Kidney (tissue), 14 donors: ENCODE data around the gene OLIG3. TPM values are rescaled to one million over a fixed set of nuclear protein-coding genes. Genes with fewer than 3 reads are reported as not detected.

Source experiments
- DNase-seq, 5 donors: peaks; one replicate each; pipeline ENCODE4 v3.0.0-alpha.2; 2013 to 2020
- FAIRE-seq: peaks from 2 replicates; lab custom pipeline; 2012; peaks lifted over from hg19 to GRCh38; lab: Jason Lieb, UNC
- H3K27ac ChIP-seq, 2 donors: one replicate each; pipeline ENCODE4 v1.7.0; 2013; ENCODE audit warnings: low read depth in 2 of 2, low read length in 2 of 2, inconsistent platforms in 1 of 2
- H3K27me3 ChIP-seq: one replicate; pipeline ENCODE4 v1.7.1; 2013; ENCODE audit warnings: low read length, inconsistent platforms; ENCODE audit not compliant: control insufficient read depth, insufficient read depth
- H3K36me3 ChIP-seq, 3 donors: one replicate each; pipeline versions ENCODE4 v1.7.0 to v1.7.1; 2013; ENCODE audit warnings: low read length in 3 of 3, control low read depth in 1 of 3, inconsistent platforms in 1 of 3; ENCODE audit not compliant: insufficient read depth in 3 of 3, control insufficient read depth in 2 of 3
- H3K4me1 ChIP-seq, 3 donors: one replicate each; pipeline versions ENCODE4 v1.7.0 to v1.7.1; 2013; ENCODE audit warnings: low read length in 3 of 3, inconsistent platforms in 1 of 3, low read depth in 1 of 3; ENCODE audit not compliant: control insufficient read depth in 2 of 3, insufficient read depth in 2 of 3
- H3K4me3 ChIP-seq, 3 donors: one replicate each; pipeline versions ENCODE4 v1.7.0 to v1.8.1; 2013; ENCODE audit warnings: low read length in 3 of 3, control low read depth in 1 of 3, inconsistent platforms in 1 of 3
- H3K9ac ChIP-seq, 3 donors: one replicate each; pipeline versions ENCODE4 v1.7.0 to v1.7.1; 2013; ENCODE audit warnings: low read length in 3 of 3, control low read depth in 1 of 3, inconsistent platforms in 1 of 3
- H3K9me3 ChIP-seq, 3 donors: one replicate each; pipeline versions ENCODE4 v1.7.0 to v1.7.1; 2013; ENCODE audit warnings: low read length in 3 of 3, control low read depth in 1 of 3, inconsistent platforms in 1 of 3; ENCODE audit not compliant: control insufficient read depth in 2 of 3, insufficient read depth in 1 of 3
- CTCF ChIP-seq: IDR thresholded peaks from 3 replicates; pipeline ENCODE4 v1.5.1; 2012; ENCODE audit warnings: mild to moderate bottlenecking, moderate library complexity, borderline replicate concordance; ENCODE audit not compliant: insufficient read depth; ENCODE audit errors: extremely low read depth
- intact Hi-C: fragments of 100-400 bp; cut with DNase I; formaldehyde crosslinking; loops from one replicate; pipeline ENCODE4 v1.11.1; 2022
- polyA plus RNA-seq: library from polyadenylated mRNA; stranded (reverse); fragments of 350-450 nt; fragmentation: Illumina TruSeq; extraction: RNeasy Lipid Tissue Mini Kit (QIAGEN cat#74804); gene quantifications from one replicate; pipeline ENCODE4 v1.2.3, GENCODE V29; 2014; ENCODE audit warnings: low read depth, low replicate concordance; ENCODE audit not compliant: insufficient read depth
- total RNA-seq: library from RNA; stranded (reverse); fragmentation: NEBNext Ultra II Directional; extraction: Animal tissue kit (Norgen Biotek cat#: 25700); gene quantifications from one replicate; pipeline ENCODE4 v1.2.1, GENCODE V29; 2021
- donor health status: control.
- donor health status: control.
- donor health status: control.
- donor health status: control.
- donor health status: control.
- donor health status: DM: yes; HTN: yes; CAD: no.
- donor health status: Normal renal cell carcinoma (clear cell type).

The OLIG3 gene
- total and polyA plus RNA-seq, 2 donors from 2014 or later, result not detected

GRCh38 chr6:137465378-137466009 is 28.7 kb downstream of the OLIG3 start:
- intact Hi-C loops, result no loop called here
- no peak for TF ChIP-seq CTCF
- Histone ChIP-seq H3K4me3 (no peak overlapping the region), H3K27ac (no peak overlapping the region), H3K9ac (no peak overlapping the region), H3K27me3 (no peaks in the 10 kb centered on the region), H3K9me3 (no peaks in the 10 kb centered on the region), H3K36me3 (no peaks in the 10 kb centered on the region), H3K4me1 (no peaks in the 10 kb centered on the region)
- FAIRE-seq (no peak), DNase-seq (no peak)

GRCh38 chr6:137452333-137452894 is 41.8 kb downstream of the OLIG3 start:
- FAIRE-seq, result no peak
- Histone ChIP-seq H3K27ac (no peak overlapping the region), H3K36me3 (no peaks in the 10 kb centered on the region), H3K4me1 (no peaks in the 10 kb centered on the region), H3K27me3 (no peaks in the 10 kb centered on the region), H3K9me3 (peaks cover 0 to 2% (median 0%) of the 10 kb centered on the region in 3 donors), H3K4me3 (no peak overlapping the region), H3K9ac (no peak overlapping the region)
- no peak for TF ChIP-seq CTCF
- intact Hi-C loops, result no loop called here
- DNase-seq, result no peak

GRCh38 chr6:137443901-137444300 is 50.3 kb downstream of the OLIG3 start:
- no peaks in the 10 kb centered on the region for H3K4me1 ChIP-seq
- intact Hi-C loops, result no loop called here
- H3K36me3 ChIP-seq, result no peaks in the 10 kb centered on the region
- DNase-seq (no peak), FAIRE-seq (no peak)
- H3K27ac ChIP-seq, result no peak overlapping the region
- H3K9ac ChIP-seq, result no peak overlapping the region
- no peak for TF ChIP-seq CTCF
- H3K9me3 ChIP-seq, result no peaks in the 10 kb centered on the region
- H3K4me3 ChIP-seq, result no peak overlapping the region
- no peaks in the 10 kb centered on the region for H3K27me3 ChIP-seq
